ENCODE results near the gene CELA2A. TPM values are rescaled to one million over a fixed set of nuclear protein-coding genes. Genes with fewer than 3 reads are reported as not detected.
"Not testable (repeated sequence)": the region's sequence is repeated elsewhere in the genome, so short reads cannot be mapped to it uniquely, and the experiment has no call there.

The CELA2A gene
- total RNA-seq, 1 experiment from 2014 or later, result not detected

- DNase-seq (ENCODE audit: low spot score), result no peak
These were observed 11.8 kb upstream of the CELA2A start for GRCh38 chr1:15444468-15445389.

- no peak for DNase-seq (ENCODE audit: low spot score)
These were observed 11.0 kb upstream of the CELA2A start for GRCh38 chr1:15445390-15446122.

GRCh38 chr1:15446212-15446611, 10.3 kb upstream of the CELA2A start:
- no peak for DNase-seq (ENCODE audit: low spot score)

- DNase-seq (ENCODE audit: low spot score), result no peak
These were observed 7.6 kb upstream of the CELA2A start for GRCh38 chr1:15448877-15449462.

- no peak for DNase-seq (ENCODE audit: low spot score)
These were observed 7.0 kb upstream of the CELA2A start for GRCh38 chr1:15449567-15449966.

GRCh38 chr1:15451014-15451722, 5.4 kb upstream of the CELA2A start:
- DNase-seq (ENCODE audit: low spot score), result no peak

- DNase-seq (ENCODE audit: low spot score), result no peak
These were observed 4.3 kb upstream of the CELA2A start for GRCh38 chr1:15452216-15452615.

GRCh38 chr1:15452866-15453571, 3.5 kb upstream of the CELA2A start:
- DNase-seq (ENCODE audit: low spot score), result no peak

- DNase-seq (ENCODE audit: low spot score), result no peak
These were observed 2.8 kb upstream of the CELA2A start for GRCh38 chr1:15453734-15454133.

- DNase-seq (ENCODE audit: low spot score), result peak; percentile 64
These were observed 2.3 kb upstream of the CELA2A start for GRCh38 chr1:15454256-15454655.

- no peak for DNase-seq (ENCODE audit: low spot score)
These were observed 1.0 kb upstream of the CELA2A start for GRCh38 chr1:15455522-15455921.

GRCh38 chr1:15457585-15457984, 1.1 kb downstream of the CELA2A start:
- no peak for DNase-seq (ENCODE audit: low spot score)

- not testable (repeated sequence) for DNase-seq (ENCODE audit: low spot score)
These were observed 1.9 kb downstream of the CELA2A start for GRCh38 chr1:15458388-15458787.

GRCh38 chr1:15459771-15460707, 3.5 kb downstream of the CELA2A start:
- DNase-seq (ENCODE audit: low spot score), result peak; percentile 47

- peak; percentile 15 for DNase-seq (ENCODE audit: low spot score)
These were observed 4.2 kb downstream of the CELA2A start for GRCh38 chr1:15460708-15461095.

- not testable (repeated sequence) for DNase-seq (ENCODE audit: low spot score)
These were observed 6.7 kb downstream of the CELA2A start for GRCh38 chr1:15463064-15463800.

- not testable (repeated sequence) for DNase-seq (ENCODE audit: low spot score)
These were observed 7.4 kb downstream of the CELA2A start for GRCh38 chr1:15463926-15464322.

GRCh38 chr1:15465674-15466073, 9.1 kb downstream of the CELA2A start:
- DNase-seq (ENCODE audit: low spot score), result no peak

- not testable (repeated sequence) for DNase-seq (ENCODE audit: low spot score)
These were observed 10.6 kb downstream of the CELA2A start for GRCh38 chr1:15466955-15467625.

Measured in A172 (cell line).